ENCODE results near the gene CCR7.

Gene CCR7

GRCh38 chr17:40560592-40561293, 4.5 kb downstream of the CCR7 start:
- DNase-seq, result peak; percentile 76

- DNase-seq, result peak; percentile 85
Measured at GRCh38 chr17:40559954-40560591, 5.2 kb downstream of the CCR7 start.

GRCh38 chr17:40559564-40559916, 5.7 kb downstream of the CCR7 start:
- no peak for DNase-seq

- DNase-seq, result peak; percentile 33
Measured at GRCh38 chr17:40558890-40559563, 6.2 kb downstream of the CCR7 start.

- DNase-seq, result no peak
Measured at GRCh38 chr17:40558300-40558889, 6.9 kb downstream of the CCR7 start.

- peak; percentile 31 for DNase-seq
Measured at GRCh38 chr17:40557531-40558299, 7.6 kb downstream of the CCR7 start.

- DNase-seq, result peak; percentile 27
Measured at GRCh38 chr17:40556884-40557414, 8.3 kb downstream of the CCR7 start.

- DNase-seq, result no peak
Measured at GRCh38 chr17:40556198-40556661, 9.0 kb downstream of the CCR7 start.

- peak; percentile 28 for DNase-seq
Measured at GRCh38 chr17:40555296-40556190, 9.7 kb downstream of the CCR7 start.

GRCh38 chr17:40554646-40555295, 10.5 kb downstream of the CCR7 start:
- peak; percentile 34 for DNase-seq

- DNase-seq, result peak; percentile 38
Measured at GRCh38 chr17:40553694-40554534, 11.4 kb downstream of the CCR7 start.

GRCh38 chr17:40552806-40553693, 12.2 kb downstream of the CCR7 start:
- DNase-seq, result peak; percentile 35

GRCh38 chr17:40551879-40552768, 13.1 kb downstream of the CCR7 start:
- DNase-seq, result peak; percentile 35

GRCh38 chr17:40551091-40551878, 14.0 kb downstream of the CCR7 start:
- peak; percentile 31 for DNase-seq

GRCh38 chr17:40550608-40551007, 14.7 kb downstream of the CCR7 start:
- DNase-seq, result no peak

GRCh38 chr17:40548982-40549685, 16.1 kb downstream of the CCR7 start:
- DNase-seq, result no peak
